Lung (tissue), 12 donors: ENCODE measurements around the gene MYOZ2. TPM values are rescaled to one million over a fixed set of nuclear protein-coding genes. Genes with fewer than 3 reads are reported as not detected.

ENCODE experiments used
- ATAC-seq: fragments of 200-7000 bp; cut with Tn5 transposase; one replicate; pipeline ENCODE4 v1.9.1; 2020; ENCODE audit warnings: moderate number of reproducible peaks; ENCODE audit not compliant: insufficient read depth, low FRiP score
- DNase-seq, 3 donors: peaks; one replicate each; pipeline ENCODE4 v3.0.0-alpha.2; 2013 to 2017
- H3K27ac ChIP-seq, 2 donors: one replicate each; pipeline ENCODE4 v1.5.1; 2013; ENCODE audit warnings: mild to moderate bottlenecking in 2 of 2, moderate library complexity in 2 of 2, control low read depth in 1 of 2, inconsistent platforms in 1 of 2, low read depth in 1 of 2, low read length in 1 of 2
- H3K27me3 ChIP-seq, 3 donors: one replicate each; pipeline ENCODE4 v1.5.1; 2013; ENCODE audit warnings: low read length in 2 of 3; ENCODE audit not compliant: control insufficient read depth in 3 of 3, insufficient read depth in 3 of 3
- H3K36me3 ChIP-seq, 4 donors: one replicate each; pipeline ENCODE4 v1.5.1; 2013; ENCODE audit warnings: low read length in 4 of 4, mild to moderate bottlenecking in 1 of 4, moderate library complexity in 1 of 4; ENCODE audit not compliant: control insufficient read depth in 4 of 4, insufficient read depth in 4 of 4
- H3K4me1 ChIP-seq, 5 donors: one replicate each; pipeline ENCODE4 v1.5.1; 2013; ENCODE audit warnings: low read length in 5 of 5, mild to moderate bottlenecking in 2 of 5, moderate library complexity in 1 of 5; ENCODE audit not compliant: control insufficient read depth in 5 of 5, insufficient read depth in 5 of 5
- H3K4me3 ChIP-seq: one replicate; pipeline ENCODE4 v1.5.1; 2013; ENCODE audit warnings: mild to moderate bottlenecking, control low read depth, moderate library complexity
- H3K9ac ChIP-seq, 2 donors: one replicate each; pipeline ENCODE4 v1.5.1; 2013; ENCODE audit warnings: low read length in 2 of 2, control low read depth in 1 of 2; ENCODE audit not compliant: insufficient read depth in 1 of 2
- H3K9me3 ChIP-seq, 4 donors: one replicate each; pipeline ENCODE4 v1.5.1; 2013; ENCODE audit warnings: low read length in 3 of 4, mild to moderate bottlenecking in 1 of 4, moderate library complexity in 1 of 4; ENCODE audit not compliant: control insufficient read depth in 4 of 4, insufficient read depth in 3 of 4
- WGBS, 2 donors: extraction: QIAGEN DNeasy Blood & Tissue Kit; methylation state at CpG; one replicate each; pipeline ENCODE4 v1.1.7; 2013; 5-methylcytosine and 5-hydroxymethylcytosine counted together
- polyA plus RNA-seq, 2 donors: library from polyadenylated mRNA; stranded (reverse); fragments of 200-250 nt; gene quantifications; one replicate each; pipeline ENCODE4 v1.2.1, GENCODE V29; 2013
- total RNA-seq, 2 donors: library from RNA; depleted of rRNA in 1 of 2; stranded (reverse); fragments of >200 nt in 1 of 2; gene quantifications; one replicate each; pipeline ENCODE4 v1.2.1, GENCODE V29; 2014 to 2021
- TF ChIP-seq, protein P1 (sequence below): IDR thresholded peaks from 2 replicates; pipeline ENCODE4 v1.5.1; 2012; ENCODE audit warnings: mild to moderate bottlenecking; ENCODE audit errors: control extremely low read depth, extremely low read depth
- donor health status: control.
- donor health status: control.
- donor health status: Bipolar disorder and iron deficiency.
- donor health status: healthy.
- donor health status: DM: yes; HTN: yes; CAD: no.

Gene MYOZ2
- total and polyA plus RNA-seq, 4 donors, result 0.09 to 0.63 (median 0.14) TPM

DNA sequence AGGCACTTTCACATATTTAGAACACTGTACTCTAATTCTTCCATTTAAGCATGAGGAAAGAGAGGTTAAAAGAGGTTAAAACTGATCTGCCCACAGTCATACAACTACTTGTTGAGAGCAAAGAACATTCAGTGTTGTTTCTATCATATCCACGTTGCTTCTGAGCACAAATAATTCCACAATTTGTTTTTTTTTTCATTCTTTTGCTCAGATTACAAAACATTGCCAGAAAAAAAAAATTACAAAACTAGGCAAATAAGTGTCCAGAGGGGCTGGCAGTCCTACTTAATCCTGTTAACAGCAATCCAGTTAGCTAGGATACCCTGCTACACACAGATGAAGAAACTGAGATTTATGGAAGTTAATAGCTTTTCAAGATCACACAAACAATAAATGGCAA is 70.5 kb downstream of the MYOZ2 start:
- TF ChIP-seq, protein P1, sequence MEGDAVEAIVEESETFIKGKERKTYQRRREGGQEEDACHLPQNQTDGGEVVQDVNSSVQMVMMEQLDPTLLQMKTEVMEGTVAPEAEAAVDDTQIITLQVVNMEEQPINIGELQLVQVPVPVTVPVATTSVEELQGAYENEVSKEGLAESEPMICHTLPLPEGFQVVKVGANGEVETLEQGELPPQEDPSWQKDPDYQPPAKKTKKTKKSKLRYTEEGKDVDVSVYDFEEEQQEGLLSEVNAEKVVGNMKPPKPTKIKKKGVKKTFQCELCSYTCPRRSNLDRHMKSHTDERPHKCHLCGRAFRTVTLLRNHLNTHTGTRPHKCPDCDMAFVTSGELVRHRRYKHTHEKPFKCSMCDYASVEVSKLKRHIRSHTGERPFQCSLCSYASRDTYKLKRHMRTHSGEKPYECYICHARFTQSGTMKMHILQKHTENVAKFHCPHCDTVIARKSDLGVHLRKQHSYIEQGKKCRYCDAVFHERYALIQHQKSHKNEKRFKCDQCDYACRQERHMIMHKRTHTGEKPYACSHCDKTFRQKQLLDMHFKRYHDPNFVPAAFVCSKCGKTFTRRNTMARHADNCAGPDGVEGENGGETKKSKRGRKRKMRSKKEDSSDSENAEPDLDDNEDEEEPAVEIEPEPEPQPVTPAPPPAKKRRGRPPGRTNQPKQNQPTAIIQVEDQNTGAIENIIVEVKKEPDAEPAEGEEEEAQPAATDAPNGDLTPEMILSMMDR, result no peak
- peak overlapping the region in 1 of 2 donors; percentile 78 for H3K27ac ChIP-seq
- H3K4me3 ChIP-seq, result no peak overlapping the region
- no peak for ATAC-seq
- DNase-seq, result peak in 2 of 3 donors; percentile 36 to 51
- H3K9me3 ChIP-seq, result no peaks in the 10 kb centered on the region
- H3K27me3 ChIP-seq, result no peaks in the 10 kb centered on the region
- no peak overlapping the region for H3K9ac ChIP-seq
- 65 to 73% methylated on average over 1 of the region's 1 CpG for WGBS, 2 donors
- H3K36me3 ChIP-seq, result no peaks in the 10 kb centered on the region
- H3K4me1 ChIP-seq, result peaks cover 0 to 31% (median 11%) of the 10 kb centered on the region in 5 donors

DNA sequence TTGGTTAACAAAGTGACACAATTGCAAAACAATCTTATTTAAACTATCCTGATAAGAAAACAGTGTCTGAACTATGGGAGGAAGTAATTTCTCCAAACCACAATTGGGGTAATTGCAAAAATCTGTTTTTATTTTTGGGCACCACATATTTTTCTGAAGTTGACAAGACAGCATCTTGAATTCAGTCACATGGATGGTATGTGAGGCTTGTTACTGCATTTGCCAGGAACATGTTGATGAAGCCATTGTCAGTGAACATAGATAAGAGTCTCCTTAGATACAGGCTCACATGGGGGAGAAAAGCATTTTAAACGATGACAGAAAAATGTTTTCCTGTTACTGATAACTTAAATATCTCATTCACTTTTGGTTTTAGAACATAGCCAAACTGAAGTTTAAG is 71.4 kb downstream of the MYOZ2 start:
- Histone ChIP-seq H3K27me3 (no peaks in the 10 kb centered on the region), H3K4me1 (peaks cover 0 to 35% (median 11%) of the 10 kb centered on the region in 5 donors), H3K36me3 (no peaks in the 10 kb centered on the region), H3K27ac (no peak overlapping the region), H3K9ac (no peak overlapping the region), H3K9me3 (no peaks in the 10 kb centered on the region), H3K4me3 (no peak overlapping the region)
- TF ChIP-seq, protein P1, result no peak
- peak in 2 of 3 donors; percentile 76 for DNase-seq
- WGBS, 2 donors, result 7 to 25% methylated on average over 1 of the region's 1 CpG
- ATAC-seq, result no peak

DNA sequence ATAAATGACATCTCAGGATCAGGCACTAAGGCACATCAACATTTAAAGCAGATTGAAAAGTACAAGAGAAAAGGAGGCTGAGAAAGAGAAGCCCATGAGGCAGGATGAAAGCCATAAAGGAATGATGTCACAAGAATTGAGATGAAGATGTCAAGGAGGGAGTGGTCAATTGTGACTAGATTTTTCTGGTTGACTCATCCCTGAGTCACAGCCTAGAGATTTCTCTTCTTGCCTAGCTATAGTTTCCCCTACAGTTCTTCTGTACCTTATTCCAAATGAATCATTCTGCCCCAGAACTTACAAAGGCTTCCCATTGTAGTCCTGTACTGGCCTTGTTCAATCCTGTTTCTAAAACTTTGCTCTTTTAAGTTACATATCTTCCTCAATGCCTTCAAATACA is 73.4 kb downstream of the MYOZ2 start:
- DNase-seq, result no peak

GRCh38 chr4:119209586-119209985 is 74.0 kb downstream of the MYOZ2 start:
- Histone ChIP-seq H3K27me3 (no peaks in the 10 kb centered on the region), H3K4me1 (peaks cover 0 to 37% (median 11%) of the 10 kb centered on the region in 5 donors), H3K4me3 (no peak overlapping the region), H3K27ac (peak overlapping the region; percentile 53 to 92), H3K9me3 (no peaks in the 10 kb centered on the region), H3K36me3 (no peaks in the 10 kb centered on the region), H3K9ac (no peak overlapping the region)
- WGBS, 2 donors, result 90 to 100% methylated on average over 1 of the region's 1 CpG
- no peak for DNase-seq
- TF ChIP-seq, protein P1, result no peak
- no peak for ATAC-seq

More for the DNA sequence above, 73.4 kb downstream of the MYOZ2 start:
- H3K9me3 ChIP-seq, result no peaks in the 10 kb centered on the region
- H3K27ac ChIP-seq, result peak overlapping the region in 1 of 2 donors; percentile 92
- TF ChIP-seq, protein P1, result no peak
- no peak overlapping the region for H3K4me3 ChIP-seq
- H3K36me3 ChIP-seq, result no peaks in the 10 kb centered on the region
- H3K4me1 ChIP-seq, result peaks cover 0 to 40% (median 11%) of the 10 kb centered on the region in 5 donors
- H3K27me3 ChIP-seq, result no peaks in the 10 kb centered on the region
- no peak for ATAC-seq
- H3K9ac ChIP-seq, result no peak overlapping the region
